PC-3 (cell line): ENCODE results near the gene CAMK2B. TPM values are rescaled to one million over a fixed set of nuclear protein-coding genes. Genes with fewer than 3 reads are reported as not detected.

Source experiments
- ATAC-seq: fragments of 200-7000 bp; cut with Tn5 transposase; 2 replicates; pipeline ENCODE4 v1.9.1; 2020; ENCODE audit warnings: mild to moderate bottlenecking, moderate library complexity
- BruUV-seq: library from RNA; stranded (reverse); fragments of 400-500 nt; replicated peaks from 2 replicates; lab custom pipeline; 2021; lab: Mats Ljungman, UMichigan
- CTCF ChIA-PET: fragments of 300-600 bp; sonication (Branson Sonifier 250); formaldehyde crosslinking; loops from one replicate; lab custom pipeline; 2022; ENCODE audit warnings: antibody characterized with exemption; lab: Charles Lee
- POLR2A ChIA-PET: fragments of 300-600 bp; sonication (Branson Sonifier 250); formaldehyde crosslinking; loops from one replicate; lab custom pipeline; 2022; ENCODE audit warnings: antibody characterized with exemption; ENCODE audit not compliant: unreplicated experiment; lab: Charles Lee
- DNase-seq: peaks from one replicate; pipeline ENCODE4 v3.0.0-alpha.2; 2015
- H2AFZ ChIP-seq: fragments of 300-600 bp; sonication (generic); 2 replicates; pipeline ENCODE4 v1.6.0; 2016; ENCODE audit warnings: antibody characterized with exemption, low read length
- H3F3A ChIP-seq: fragments of 300-600 bp; sonication (generic); one replicate; pipeline ENCODE4 v1.6.0; 2017; ENCODE audit warnings: antibody characterized with exemption, low read length, control low read depth, mild to moderate bottlenecking; ENCODE audit not compliant: unreplicated experiment
- H3K27ac ChIP-seq: fragments of 300-600 bp; sonication (generic); 2 replicates; pipeline ENCODE4 v1.5.1; 2016; ENCODE audit warnings: mild to moderate bottlenecking, low read length
- H3K27me3 ChIP-seq: fragments of 300-600 bp; sonication (generic); 2 replicates; pipeline ENCODE4 v1.6.1; 2016; ENCODE audit warnings: low read length, mixed read lengths
- H3K36me3 ChIP-seq: fragments of 300-600 bp; sonication (generic); 2 replicates; pipeline ENCODE4 v1.6.1; 2016; ENCODE audit warnings: low read depth, mixed run types, low read length, mixed read lengths
- H3K4me1 ChIP-seq: fragments of 300-600 bp; sonication (generic); 2 replicates; pipeline ENCODE4 v1.5.1; 2016; ENCODE audit warnings: low read length; ENCODE audit not compliant: insufficient read depth
- H3K4me2 ChIP-seq: fragments of 300-600 bp; sonication (generic); 2 replicates; pipeline ENCODE4 v1.6.0; 2016; ENCODE audit warnings: low read length
- H3K4me3 ChIP-seq: fragments of 300-600 bp; sonication (generic); 2 replicates; pipeline ENCODE4 v1.5.1; 2016; ENCODE audit warnings: mild to moderate bottlenecking, low read length, mixed read lengths
- H3K79me2 ChIP-seq: fragments of 300-600 bp; sonication (generic); 2 replicates; pipeline ENCODE4 v1.6.1; 2017; ENCODE audit warnings: low read length, mixed read lengths
- H3K9ac ChIP-seq: fragments of 300-600 bp; sonication (generic); 2 replicates; pipeline ENCODE4 v1.6.0; 2016; ENCODE audit warnings: mild to moderate bottlenecking, low read length
- H3K9me2 ChIP-seq: fragments of 300-600 bp; sonication (generic); replicated peaks from 2 replicates; pipeline ENCODE4 v1.6.1; 2016; ENCODE audit warnings: mixed run types, low read length, mixed read lengths
- H3K9me3 ChIP-seq: fragments of 300-600 bp; sonication (generic); 2 replicates; pipeline ENCODE4 v1.6.1; 2016; ENCODE audit warnings: low read length, mixed read lengths
- H4K20me1 ChIP-seq: fragments of 300-600 bp; sonication (generic); 2 replicates; pipeline ENCODE4 v1.6.1; 2016; ENCODE audit warnings: low read length, mixed read lengths
- EZH2 ChIP-seq: fragments of 300-600 bp; sonication (generic); IDR thresholded peaks from one replicate; pipeline ENCODE4 v1.6.1; 2017; ENCODE audit warnings: antibody characterized with exemption, mild to moderate bottlenecking, low read length; ENCODE audit not compliant: unreplicated experiment
- EZH2phosphoT487 ChIP-seq: fragments of 300-600 bp; sonication (generic); IDR thresholded peaks from 2 replicates; pipeline ENCODE4 v1.6.1; 2018; ENCODE audit warnings: mild to moderate bottlenecking, antibody characterized with exemption, low read length, borderline replicate concordance
- intact Hi-C: fragments of 100-400 bp; cut with micrococcal nuclease; formaldehyde crosslinking; loops from 2 replicates; pipeline ENCODE4 v1.9.0; 2023
- total RNA-seq: library from RNA; depleted of rRNA; stranded (reverse); fragments of >200 nt; gene quantifications from 2 replicates; pipeline ENCODE4 v1.2.3, GENCODE V29; 2014
- TF ChIP-seq, protein P1 (sequence below): fragments of 300-600 bp; sonication (generic); conservative IDR thresholded peaks from 2 replicates; pipeline ENCODE4 v1.5.1; 2017; ENCODE audit warnings: antibody characterized with exemption, low read depth, mild to moderate bottlenecking, low read length

Gene CAMK2B
- total RNA-seq, 1 experiment from 2014 or later: 1.2 TPM

GRCh38 chr7:44308596-44309270 is 16.7 kb downstream of the CAMK2B start:
- Histone ChIP-seq H3K27ac (no peak overlapping the region), H3K36me3 (no peaks in the 10 kb centered on the region), H3K9ac (no peak overlapping the region), H3K9me2 (no peaks in the 10 kb centered on the region), H3K27me3 (no peaks in the 10 kb centered on the region), H3F3A (no peaks in the 10 kb centered on the region), H4K20me1 (no peaks in the 10 kb centered on the region), H2AFZ (no peak overlapping the region), H3K9me3 (no peaks in the 10 kb centered on the region), H3K4me1 (0 out of 2 replicates have a peak, but pooled peaks cover 2% of the 10 kb centered on the region), H3K79me2 (no peaks in the 10 kb centered on the region), H3K4me2 (no peak overlapping the region), H3K4me3 (no peak overlapping the region)
- intact Hi-C loops: no loop called here
- no TSS peak for BruUV-seq
- POLR2A ChIA-PET: no interaction called here
- CTCF ChIA-PET: no interaction called here
- ATAC-seq (no peak), DNase-seq (no peak)
- no peak for TF ChIP-seq EZH2phosphoT487
- TF ChIP-seq EZH2: no peak
- TF ChIP-seq, protein P1, sequence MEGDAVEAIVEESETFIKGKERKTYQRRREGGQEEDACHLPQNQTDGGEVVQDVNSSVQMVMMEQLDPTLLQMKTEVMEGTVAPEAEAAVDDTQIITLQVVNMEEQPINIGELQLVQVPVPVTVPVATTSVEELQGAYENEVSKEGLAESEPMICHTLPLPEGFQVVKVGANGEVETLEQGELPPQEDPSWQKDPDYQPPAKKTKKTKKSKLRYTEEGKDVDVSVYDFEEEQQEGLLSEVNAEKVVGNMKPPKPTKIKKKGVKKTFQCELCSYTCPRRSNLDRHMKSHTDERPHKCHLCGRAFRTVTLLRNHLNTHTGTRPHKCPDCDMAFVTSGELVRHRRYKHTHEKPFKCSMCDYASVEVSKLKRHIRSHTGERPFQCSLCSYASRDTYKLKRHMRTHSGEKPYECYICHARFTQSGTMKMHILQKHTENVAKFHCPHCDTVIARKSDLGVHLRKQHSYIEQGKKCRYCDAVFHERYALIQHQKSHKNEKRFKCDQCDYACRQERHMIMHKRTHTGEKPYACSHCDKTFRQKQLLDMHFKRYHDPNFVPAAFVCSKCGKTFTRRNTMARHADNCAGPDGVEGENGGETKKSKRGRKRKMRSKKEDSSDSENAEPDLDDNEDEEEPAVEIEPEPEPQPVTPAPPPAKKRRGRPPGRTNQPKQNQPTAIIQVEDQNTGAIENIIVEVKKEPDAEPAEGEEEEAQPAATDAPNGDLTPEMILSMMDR: no peak

DNA sequence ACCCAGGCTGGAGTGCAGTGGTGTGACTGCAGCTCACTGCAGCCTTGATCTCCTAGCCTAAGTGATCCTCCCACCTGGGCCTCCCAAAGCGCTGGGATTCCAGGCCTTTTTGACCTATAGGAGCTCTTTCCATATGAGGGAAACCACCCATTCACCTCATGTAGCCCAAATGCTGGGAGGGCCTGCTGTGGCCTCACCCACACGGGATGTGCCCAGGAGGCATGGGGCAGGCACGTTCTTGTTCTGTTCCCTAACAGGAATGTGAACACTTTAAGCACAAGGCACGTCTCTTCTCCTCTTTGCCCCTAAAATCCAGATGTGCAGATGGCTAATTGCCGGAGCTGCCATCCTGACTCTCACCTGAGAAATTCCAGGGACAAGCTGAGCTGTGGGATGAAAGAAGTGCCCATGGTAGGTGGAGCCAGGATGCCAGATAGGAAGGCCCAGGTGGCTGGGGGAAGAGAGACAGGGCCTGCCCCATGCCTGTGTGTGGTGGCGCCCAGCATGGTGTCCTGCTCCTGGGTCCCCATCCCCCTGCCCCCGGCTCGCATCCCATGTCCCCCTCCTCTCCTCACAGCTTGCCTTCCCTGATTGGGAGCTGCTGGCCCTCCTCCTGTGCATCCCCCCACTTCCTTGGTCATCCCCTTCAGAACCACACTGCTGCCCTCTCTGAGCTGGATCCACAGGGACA is 17.3 kb downstream of the CAMK2B start:
- Histone ChIP-seq H2AFZ (no peak overlapping the region), H3K4me2 (no peak overlapping the region), H3K4me3 (no peak overlapping the region), H3K27ac (no peak overlapping the region), H3K36me3 (no peaks in the 10 kb centered on the region), H3K4me1 (0 out of 2 replicates have a peak, but pooled peaks cover 2% of the 10 kb centered on the region), H3K27me3 (no peaks in the 10 kb centered on the region), H4K20me1 (no peaks in the 10 kb centered on the region), H3K9ac (no peak overlapping the region), H3K9me3 (no peaks in the 10 kb centered on the region), H3F3A (no peaks in the 10 kb centered on the region), H3K9me2 (no peaks in the 10 kb centered on the region), H3K79me2 (no peaks in the 10 kb centered on the region)
- intact Hi-C loops: loop anchor here (1.0 kb wide), 1 partner anchor 67 kb away; no protein-coding TSS in a partner anchor
- POLR2A ChIA-PET: no interaction called here
- DNase-seq (no peak), ATAC-seq (no peak)
- CTCF ChIA-PET: interaction anchor here (0.6 kb wide), 1 partner anchor 67 kb away, joined by 4 read pairs; no protein-coding TSS in a partner anchor
- TF ChIP-seq, protein P1: no peak
- TF ChIP-seq EZH2phosphoT487 (no peak), EZH2 (no peak)
- no TSS peak for BruUV-seq
